Caco-2 (cell line): Measurements from ENCODE around the gene TENM3. TPM values are rescaled to one million over a fixed set of nuclear protein-coding genes. Genes with fewer than 3 reads are reported as not detected.

Experiments used
- BruUV-seq: library from RNA; stranded (reverse); fragments of 400-500 nt; replicated peaks from 2 replicates; lab custom pipeline; 2021; lab: Mats Ljungman, UMichigan
- CTCF ChIA-PET: fragments of 300-600 bp; sonication (Branson Sonifier 250); formaldehyde crosslinking; loops from one replicate; lab custom pipeline; 2022; ENCODE audit warnings: antibody characterized with exemption; lab: Charles Lee
- POLR2A ChIA-PET: fragments of 300-600 bp; sonication (Branson Sonifier 250); formaldehyde crosslinking; loops from one replicate; lab custom pipeline; 2022; ENCODE audit warnings: antibody characterized with exemption; lab: Charles Lee
- DNase-seq, 2 experiments: peaks; one replicate each; pipeline versions ENCODE4 v3.0.0 to v3.0.0-alpha.2; 2020 to 2022
- H3K27me3 ChIP-seq: replicated peaks from 2 replicates; pipeline ENCODE4 v1.6.0; 2011; ENCODE audit warnings: low read length; ENCODE audit not compliant: control insufficient read depth, insufficient read depth
- H3K36me3 ChIP-seq: 2 replicates; pipeline ENCODE4 v1.5.1; 2011; ENCODE audit warnings: low read length; ENCODE audit not compliant: control insufficient read depth, insufficient read depth
- H3K4me1 ChIP-seq: fragments of 250-450 bp; sonication (Bioruptor Pico); 2 replicates; pipeline ENCODE4 v1.5.1; 2020; ENCODE audit warnings: mild to moderate bottlenecking
- H3K4me3 ChIP-seq: 2 replicates; pipeline ENCODE4 v1.5.1; 2011; ENCODE audit warnings: low read depth, mild to moderate bottlenecking, control low read depth, low read length
- H3K9me3 ChIP-seq: fragments of 250-450 bp; sonication (Bioruptor Pico); 2 replicates; pipeline ENCODE4 v1.5.1; 2020; ENCODE audit warnings: mild to moderate bottlenecking, moderate library complexity
- H3K27ac Mint-ChIP-seq: one replicate; pipeline ENCODE4 v1.8.0; 2022; ENCODE audit warnings: mixed read lengths; ENCODE audit not compliant: unreplicated experiment
- H3K27me3 Mint-ChIP-seq: one replicate; pipeline ENCODE4 v1.8.0; 2022; ENCODE audit warnings: mixed read lengths; ENCODE audit not compliant: insufficient read depth, unreplicated experiment
- H3K36me3 Mint-ChIP-seq: one replicate; pipeline ENCODE4 v1.8.0; 2022; ENCODE audit warnings: mild to moderate bottlenecking, mixed read lengths; ENCODE audit not compliant: insufficient read depth, unreplicated experiment
- H3K4me1 Mint-ChIP-seq: one replicate; pipeline ENCODE4 v1.8.0; 2022; ENCODE audit warnings: low read depth, mixed read lengths; ENCODE audit not compliant: unreplicated experiment
- H3K4me3 Mint-ChIP-seq: one replicate; pipeline ENCODE4 v1.8.0; 2022; ENCODE audit warnings: mild to moderate bottlenecking, moderate library complexity, mixed read lengths; ENCODE audit not compliant: unreplicated experiment
- H3K9me3 Mint-ChIP-seq: one replicate; pipeline ENCODE4 v1.8.0; 2022; ENCODE audit warnings: mixed read lengths; ENCODE audit not compliant: unreplicated experiment
- intact Hi-C: fragments of 100-400 bp; cut with micrococcal nuclease; formaldehyde crosslinking; loops from one replicate; pipeline ENCODE4 v1.10.0; 2022; ENCODE audit not compliant: unreplicated experiment
- total RNA-seq: library from RNA; stranded (reverse); gene quantifications from 2 replicates; pipeline ENCODE4 v1.2.3, GENCODE V29; 2022
- TF ChIP-seq, protein P1 (sequence below), 2 experiments: fragments of 200-600 bp in 1 of 2; IDR thresholded peaks; 1 replicate in 1 of 2; 2 replicates in 1 of 2; pipeline versions ENCODE4 v1.5.1 to v1.8.0; 2011 to 2022; ENCODE audit warnings: antibody characterized with exemption in 1 of 2, control low read depth in 1 of 2, inconsistent platforms in 1 of 2, low read depth in 1 of 2, low read length in 1 of 2, mild to moderate bottlenecking in 1 of 2, moderate library complexity in 1 of 2; ENCODE audit not compliant: insufficient read depth in 1 of 2, severe bottlenecking in 1 of 2, unreplicated experiment in 1 of 2

TENM3 gene
- total RNA-seq, 1 experiment from 2014 or later = 94.7 TPM

GRCh38 chr4:182583703-182584415 lies 340.7 kb downstream of the TENM3 start:
- H3K9me3 ChIP-seq = peaks cover 13% of the 10 kb centered on the region
- Mint-ChIP-seq H3K27ac (no peak overlapping the region), H3K4me3 (no peak overlapping the region), H3K36me3 (no peaks in the 10 kb centered on the region), H3K9me3 (no peaks in the 10 kb centered on the region), H3K27me3 (no peaks in the 10 kb centered on the region), H3K4me1 (no peaks in the 10 kb centered on the region)
- intact Hi-C loops = no loop called here
- no peak for DNase-seq
- POLR2A ChIA-PET = no interaction called here
- CTCF ChIA-PET = no interaction called here
- TF ChIP-seq, protein P1, sequence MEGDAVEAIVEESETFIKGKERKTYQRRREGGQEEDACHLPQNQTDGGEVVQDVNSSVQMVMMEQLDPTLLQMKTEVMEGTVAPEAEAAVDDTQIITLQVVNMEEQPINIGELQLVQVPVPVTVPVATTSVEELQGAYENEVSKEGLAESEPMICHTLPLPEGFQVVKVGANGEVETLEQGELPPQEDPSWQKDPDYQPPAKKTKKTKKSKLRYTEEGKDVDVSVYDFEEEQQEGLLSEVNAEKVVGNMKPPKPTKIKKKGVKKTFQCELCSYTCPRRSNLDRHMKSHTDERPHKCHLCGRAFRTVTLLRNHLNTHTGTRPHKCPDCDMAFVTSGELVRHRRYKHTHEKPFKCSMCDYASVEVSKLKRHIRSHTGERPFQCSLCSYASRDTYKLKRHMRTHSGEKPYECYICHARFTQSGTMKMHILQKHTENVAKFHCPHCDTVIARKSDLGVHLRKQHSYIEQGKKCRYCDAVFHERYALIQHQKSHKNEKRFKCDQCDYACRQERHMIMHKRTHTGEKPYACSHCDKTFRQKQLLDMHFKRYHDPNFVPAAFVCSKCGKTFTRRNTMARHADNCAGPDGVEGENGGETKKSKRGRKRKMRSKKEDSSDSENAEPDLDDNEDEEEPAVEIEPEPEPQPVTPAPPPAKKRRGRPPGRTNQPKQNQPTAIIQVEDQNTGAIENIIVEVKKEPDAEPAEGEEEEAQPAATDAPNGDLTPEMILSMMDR (IDR thresholded peaks at IDR 0.05; ENCODE audit: insufficient read depth in 1 of 2, low read depth in 1 of 2, low read length in 1 of 2, severe bottlenecking in 1 of 2, unreplicated experiment in 1 of 2) = no peak
- no peak overlapping the region for H3K4me3 ChIP-seq
- peaks cover 4% of the 10 kb centered on the region for H3K4me1 ChIP-seq
- H3K36me3 ChIP-seq = no peaks in the 10 kb centered on the region
- H3K27me3 ChIP-seq = no peaks in the 10 kb centered on the region
- BruUV-seq = no TSS peak

- Mint-ChIP-seq H3K36me3 (no peaks in the 10 kb centered on the region), H3K27me3 (no peaks in the 10 kb centered on the region), H3K9me3 (no peaks in the 10 kb centered on the region), H3K4me1 (no peaks in the 10 kb centered on the region), H3K4me3 (no peak overlapping the region), H3K27ac (no peak overlapping the region)
- ChIA-PET CTCF (no interaction called here), POLR2A (no interaction called here)
- Histone ChIP-seq H3K4me3 (no peak overlapping the region), H3K9me3 (peaks cover 14% of the 10 kb centered on the region), H3K27me3 (no peaks in the 10 kb centered on the region), H3K36me3 (no peaks in the 10 kb centered on the region), H3K4me1 (no peaks in the 10 kb centered on the region)
- no peak for DNase-seq
- TF ChIP-seq, protein P1 (IDR thresholded peaks at IDR 0.05; ENCODE audit: insufficient read depth in 1 of 2, low read depth in 1 of 2, low read length in 1 of 2, severe bottlenecking in 1 of 2, unreplicated experiment in 1 of 2) = no peak
- BruUV-seq = no TSS peak
- intact Hi-C loops = no loop called here
Observed at GRCh38 chr4:182585321-182585720, 342.1 kb downstream of the TENM3 start.

GRCh38 chr4:182589100-182589499 lies 345.9 kb downstream of the TENM3 start:
- Mint-ChIP-seq H3K4me3 (no peak overlapping the region), H3K36me3 (peaks cover 12% of the 10 kb centered on the region), H3K27ac (no peak overlapping the region), H3K27me3 (no peaks in the 10 kb centered on the region), H3K9me3 (no peaks in the 10 kb centered on the region), H3K4me1 (peaks cover 10% of the 10 kb centered on the region)
- BruUV-seq = no TSS peak
- H3K36me3 ChIP-seq = no peaks in the 10 kb centered on the region
- intact Hi-C loops = no loop called here
- H3K4me1 ChIP-seq = no peaks in the 10 kb centered on the region
- ChIA-PET POLR2A (no interaction called here), CTCF (no interaction called here)
- TF ChIP-seq, protein P1 (IDR thresholded peaks at IDR 0.05; ENCODE audit: insufficient read depth in 1 of 2, low read depth in 1 of 2, low read length in 1 of 2, severe bottlenecking in 1 of 2, unreplicated experiment in 1 of 2) = no peak
- no peak overlapping the region for H3K4me3 ChIP-seq
- no peak for DNase-seq
- H3K27me3 ChIP-seq = no peaks in the 10 kb centered on the region
- peaks cover 14% of the 10 kb centered on the region for H3K9me3 ChIP-seq
